ENCODE results near the gene SNX20. TPM values are rescaled to one million over a fixed set of nuclear protein-coding genes. Genes with fewer than 3 reads are reported as not detected.

Gene SNX20
- total and polyA plus RNA-seq, 2 of the 4 experiments (the other 2 are of a cell fraction) = not detected

- dilution Hi-C loops (cut with HindIII; ENCODE audit: low sequenced_read_pairs, unreplicated experiment) (no loop called here), intact Hi-C loops (cut with micrococcal nuclease) (no loop called here), in situ Hi-C loops (cut with MboI; ENCODE audit: low sequenced_read_pairs) (no loop called here)
- ATAC-seq (ENCODE audit: low read depth) = no peak
- no TSS peak for BruUV-seq (replicated peaks)
- no peaks in the 10 kb centered on the region; the same call in 1 of the 2 replicates for H3K27me3 ChIP-seq (ENCODE audit: control insufficient read depth, insufficient read depth, low read length)
- no peak overlapping the region for H3K4ac ChIP-seq (ENCODE audit: low read depth, low read length)
- CTCF ChIA-PET = no interaction called here
- no peak for TF ChIP-seq NFE2L2 (IDR thresholded peaks at IDR 0.05; ENCODE audit: low read depth, low read length)
- no peak overlapping the region for H3K9ac ChIP-seq (ENCODE audit: low read depth, low read length)
- H2AK9ac ChIP-seq (replicated peaks; ENCODE audit: low read depth, low read length, poor library complexity) = no peak overlapping the region
- no peak overlapping the region for H2BK15ac ChIP-seq (ENCODE audit: low read depth, low read length)
- H3K4me2 ChIP-seq (ENCODE audit: low read depth, low read length) = no peak overlapping the region
- no peak overlapping the region for H3K14ac ChIP-seq (replicated peaks; ENCODE audit: low read depth, low read length)
- no peak overlapping the region for H3K56ac ChIP-seq (ENCODE audit: extremely low read depth, insufficient read depth, low read length)
- no peak overlapping the region for H2BK20ac ChIP-seq (ENCODE audit: low read depth, low read length)
- POLR2A ChIA-PET (ENCODE audit: unreplicated experiment) = no interaction called here
- H2AFZ ChIP-seq (replicated peaks; ENCODE audit: low read length, poor library complexity) = no peak overlapping the region
- H2BK5ac ChIP-seq (ENCODE audit: low read depth, low read length, poor library complexity, severe bottlenecking) = no peak overlapping the region
- no peak overlapping the region for H4K8ac ChIP-seq (ENCODE audit: low read depth in 2 of 2, low read length in 2 of 2)
- H3K36me3 ChIP-seq (ENCODE audit: control insufficient read depth, insufficient read depth, low read length) = no peaks in the 10 kb centered on the region
- H4K5ac ChIP-seq (ENCODE audit: low read depth, low read length) = no peak overlapping the region
- no peaks in the 10 kb centered on the region for H4K20me1 ChIP-seq (ENCODE audit: insufficient read depth, low read length)
- H4K91ac ChIP-seq (ENCODE audit: insufficient read depth, low read depth, low read length) = no peak overlapping the region
- no CpG with 5 or more reads among the region's 1 CpG for WGBS, 2 experiments (ENCODE audit: extremely low coverage in 2 of 2, insufficient read length in 1 of 2)
- no peaks in the 10 kb centered on the region; the same call in 1 of the 2 replicates for H3K9me3 ChIP-seq (ENCODE audit: control insufficient read depth, insufficient read depth, low read length)
- H2BK120ac ChIP-seq (ENCODE audit: low read depth, low read length) = no peak overlapping the region
- no peak overlapping the region for H3K4me3 ChIP-seq (ENCODE audit: insufficient read depth, low read depth, low read length)
- H3K18ac ChIP-seq (ENCODE audit: low read depth, low read length) = no peak overlapping the region
- no peak overlapping the region for H2AK5ac ChIP-seq (ENCODE audit: low read depth, low read length)
- no peaks in the 10 kb centered on the region for H3K9me1 ChIP-seq (ENCODE audit: insufficient read depth, low read length)
- H3K4me1 ChIP-seq (ENCODE audit: control insufficient read depth, insufficient read depth, low read length) = no peaks in the 10 kb centered on the region
- H3K23ac ChIP-seq (ENCODE audit: low read depth, low read length) = no peak overlapping the region
- H3K27ac ChIP-seq (ENCODE audit: insufficient read depth, low read length) = no peak overlapping the region
- no peak for DNase-seq
- no peaks in the 10 kb centered on the region for H3K79me1 ChIP-seq (ENCODE audit: low read depth in 1 of 2, low read length in 2 of 2)
Measured at GRCh38 chr16:50722405-50722737, 41.3 kb upstream of the SNX20 start.

Data from IMR-90 (cell line).